ENCODE results near the gene FANK1. TPM values are rescaled to one million over a fixed set of nuclear protein-coding genes. Genes with fewer than 3 reads are reported as not detected.
"Not testable (repeated sequence)": the region's sequence is repeated elsewhere in the genome, so short reads cannot be mapped to it uniquely, and the experiment has no call there.

FANK1 gene
- total RNA-seq, 1 donor from 2014 or later, result 9.5 TPM

GRCh38 chr10:126042906-126043305 lies 146.5 kb downstream of the FANK1 start:
- H3K27me3 Mint-ChIP-seq, result no peaks in the 10 kb centered on the region
- H3K27ac Mint-ChIP-seq, result no peak overlapping the region
- no peaks in the 10 kb centered on the region for H3K9me3 Mint-ChIP-seq
- H3K36me3 Mint-ChIP-seq, result peaks cover 7% of the 10 kb centered on the region
- TF ChIP-seq CTCF (conservative IDR thresholded peaks at IDR 0.05), result no peak
- DNase-seq (ENCODE audit: extremely low spot score, unreplicated experiment), result no peak
- H3K4me3 Mint-ChIP-seq, result no peak overlapping the region
- H3K4me1 Mint-ChIP-seq (ENCODE audit: unreplicated experiment), result peaks cover 14% of the 10 kb centered on the region

GRCh38 chr10:126043389-126043788 lies 147.0 kb downstream of the FANK1 start:
- DNase-seq (ENCODE audit: extremely low spot score, unreplicated experiment), result no peak
- Mint-ChIP-seq H3K27me3 (no peaks in the 10 kb centered on the region), H3K27ac (no peak overlapping the region)

GRCh38 chr10:126045861-126046260 lies 149.5 kb downstream of the FANK1 start:
- DNase-seq (ENCODE audit: extremely low spot score, unreplicated experiment), result no peak
- Mint-ChIP-seq H3K4me1 (ENCODE audit: unreplicated experiment) (peaks cover 18% of the 10 kb centered on the region), H3K36me3 (peaks cover 6% of the 10 kb centered on the region), H3K9me3 (no peaks in the 10 kb centered on the region), H3K4me3 (no peak overlapping the region), H3K27me3 (peaks cover 4% of the 10 kb centered on the region), H3K27ac (no peak overlapping the region)
- TF ChIP-seq CTCF (conservative IDR thresholded peaks at IDR 0.05), result no peak

More at GRCh38 chr10:126043389-126043788, 147.0 kb downstream of the FANK1 start:
- no peak for TF ChIP-seq CTCF (conservative IDR thresholded peaks at IDR 0.05)
- H3K36me3 Mint-ChIP-seq, result peaks cover 7% of the 10 kb centered on the region
- no peaks in the 10 kb centered on the region for H3K9me3 Mint-ChIP-seq
- H3K4me1 Mint-ChIP-seq (ENCODE audit: unreplicated experiment), result peaks cover 14% of the 10 kb centered on the region
- H3K4me3 Mint-ChIP-seq, result no peak overlapping the region

- Mint-ChIP-seq H3K27ac (no peak overlapping the region), H3K36me3 (peaks cover 3% of the 10 kb centered on the region), H3K27me3 (peaks cover 8% of the 10 kb centered on the region), H3K9me3 (no peaks in the 10 kb centered on the region), H3K4me1 (ENCODE audit: unreplicated experiment) (peaks cover 12% of the 10 kb centered on the region), H3K4me3 (no peak overlapping the region)
- no peak for DNase-seq (ENCODE audit: extremely low spot score, unreplicated experiment)
- no peak for TF ChIP-seq CTCF (conservative IDR thresholded peaks at IDR 0.05)
Measured at GRCh38 chr10:126046831-126047230, 150.5 kb downstream of the FANK1 start.

GRCh38 chr10:126047749-126048148 lies 151.4 kb downstream of the FANK1 start:
- H3K27me3 Mint-ChIP-seq; H3K27ac Mint-ChIP-seq; H3K36me3 Mint-ChIP-seq; DNase-seq (ENCODE audit: extremely low spot score, unreplicated experiment); H3K9me3 Mint-ChIP-seq; H3K4me3 Mint-ChIP-seq; H3K4me1 Mint-ChIP-seq (ENCODE audit: unreplicated experiment): not testable (repeated sequence)

- peaks cover 4% of the 10 kb centered on the region for H3K4me1 Mint-ChIP-seq (ENCODE audit: unreplicated experiment)
- H3K36me3 Mint-ChIP-seq, result no peaks in the 10 kb centered on the region
- H3K4me3 Mint-ChIP-seq, result no peak overlapping the region
- H3K27me3 Mint-ChIP-seq, result peaks cover 8% of the 10 kb centered on the region
- no peak for DNase-seq (ENCODE audit: extremely low spot score, unreplicated experiment)
- H3K27ac Mint-ChIP-seq, result no peak overlapping the region
- no peaks in the 10 kb centered on the region for H3K9me3 Mint-ChIP-seq
- no peak for TF ChIP-seq CTCF (conservative IDR thresholded peaks at IDR 0.05)
Measured at GRCh38 chr10:126049759-126050700, 153.7 kb downstream of the FANK1 start.
